ENCODE results near the gene TGFBR3L. TPM values are rescaled to one million over a fixed set of nuclear protein-coding genes. Genes with fewer than 3 reads are reported as not detected.
A peak's percentile ranks its signal among the peaks of the same experiment; 100 is the strongest.
"Not testable (repeated sequence)": the region's sequence is repeated elsewhere in the genome, so short reads cannot be mapped to it uniquely, and the experiment has no call there.

The TGFBR3L gene
- total and polyA plus RNA-seq, 10 of the 15 experiments (the other 5 are each of a cell fraction or from before 2014, with no cell fraction given): 0.20 to 0.23 TPM; not detected in 8

GRCh38 chr19:7928741-7929701 is 14.4 kb downstream of the TGFBR3L start (continued):
- TF ChIP-seq IRF3 (IDR thresholded peaks at IDR 0.05) (no peak), EP300 (IDR thresholded peaks at IDR 0.05; ENCODE audit: borderline replicate concordance in 1 of 2, control insufficient read depth in 1 of 2, low read depth in 2 of 2, low read length in 2 of 2) (no peak), BMI1 (IDR thresholded peaks at IDR 0.05; ENCODE audit: borderline replicate concordance) (peak; percentile 61; the same call in 1 of the 2 replicates), DPF2 (IDR thresholded peaks at IDR 0.05) (no peak), LARP7 (IDR thresholded peaks at IDR 0.05) (0 out of 2 replicates have a peak, but pooled peaks have one; percentile 36), CTCF (IDR thresholded peaks at IDR 0.05 in 2 of 3, conservative IDR thresholded peaks at IDR 0.05 in 1 of 3; ENCODE audit: control insufficient read depth in 2 of 3, extremely low read depth in 1 of 3, insufficient read depth in 1 of 3, low read depth in 3 of 3, low read length in 3 of 3) (peak; percentile 51 to 70 (median 62))

- SMC1A ChIA-PET (ENCODE audit: uncharacterized antibody, unreplicated experiment): interaction anchor here (2.2 kb wide), 1 partner anchor 14 kb away, joined by 10 read pairs; the partner anchor contains the start of gene TIMM44
- H3K4me1 ChIP-seq (ENCODE audit: control insufficient read depth, insufficient read depth, low read length); DNase-seq (ENCODE audit: low read depth, low spot score); H3K9ac ChIP-seq (ENCODE audit: control insufficient read depth, insufficient read depth, low read length); intact Hi-C loops (cut with micrococcal nuclease; ENCODE audit: unreplicated experiment); ATAC-seq; FAIRE-seq; H3K9me3 ChIP-seq (replicated peaks; ENCODE audit: control insufficient read depth, insufficient read depth, low read length); H2AFZ ChIP-seq (ENCODE audit: control insufficient read depth, low read depth, low read length); H3K4me3 ChIP-seq; H3K4me2 ChIP-seq (ENCODE audit: control insufficient read depth, insufficient read depth); H3K79me2 ChIP-seq (ENCODE audit: control insufficient read depth, insufficient read depth, low read length); BruUV-seq (replicated peaks); H3K27ac ChIP-seq (ENCODE audit: control insufficient read depth, insufficient read depth); H3K27me3 ChIP-seq (replicated peaks in 1 of 2; ENCODE audit: control insufficient read depth in 2 of 2, insufficient read depth in 2 of 2, low read length in 1 of 2); in situ Hi-C loops (cut with MboI); H4K20me1 ChIP-seq (ENCODE audit: control insufficient read depth, insufficient read depth): not testable (repeated sequence)
- RAD21 ChIA-PET (ENCODE audit: unreplicated experiment): interaction anchor here (0.6 to 0.7 kb wide), 2 partner anchors 13 to 831 kb away, joined by 3 read pairs; partner anchors contain the start of gene TIMM44
- CTCF ChIA-PET: interaction anchor here (1.4 to 4.4 kb wide), 4 partner anchors 14 to 250 kb away, joined by 4 to 44 read pairs (median 6); partner anchors contain the start of genes TIMM44 and TRAPPC5
- peaks cover 7 to 36% of the 10 kb centered on the region in 2 experiments; a peak in 3 of 4 replicates for H3K36me3 ChIP-seq (ENCODE audit: control insufficient read depth in 2 of 2, insufficient read depth in 2 of 2, low read length in 1 of 2)
- WGBS (ENCODE audit: insufficient coverage, insufficient replicate concordance, low lambda C conversion rate, missing lambda C conversion rate): 82% methylated on average over 11 of the region's 11 CpGs
- POLR2A ChIA-PET: interaction anchor here (0.7 to 1.7 kb wide), 3 partner anchors 9 to 58 kb away, joined by 4 to 13 read pairs (median 6); partner anchors contain the start of gene TIMM44
Measured at GRCh38 chr19:7930030-7930429, 15.4 kb downstream of the TGFBR3L start.

Measured in GM12878 (cell line).